Right lobe of liver (tissue), 6 donors: ENCODE data around the gene CYP11A1. TPM values are rescaled to one million over a fixed set of nuclear protein-coding genes. Genes with fewer than 3 reads are reported as not detected.

Source experiments
- ATAC-seq, 4 donors: fragments of 200-7000 bp; cut with Tn5 transposase; one replicate each; pipeline ENCODE4 v1.9.1; 2020; ENCODE audit warnings: mild to moderate bottlenecking in 4 of 4, moderate library complexity in 4 of 4
- DNase-seq, 3 donors: peaks; one replicate each; pipeline ENCODE4 v3.0.0-alpha.2; 2020
- H3K27ac ChIP-seq, 3 donors: fragments of 200-600 bp; one replicate each; pipeline ENCODE4 v1.8.0; 2022
- H3K27me3 ChIP-seq, 2 donors: fragments of 200-600 bp; one replicate each; pipeline ENCODE4 v1.8.0; 2022
- H3K36me3 ChIP-seq, 4 donors: fragments of 200-600 bp; sonication (generic) in 1 of 4; one replicate each; pipeline versions ENCODE4 v1.5.1 to v1.8.0; 2017 to 2022; ENCODE audit warnings: control low read depth in 1 of 4
- H3K4me1 ChIP-seq, 4 donors: fragments of 200-600 bp; sonication (generic) in 1 of 4; one replicate each; pipeline versions ENCODE4 v1.5.1 to v1.8.0; 2017 to 2022; ENCODE audit warnings: control low read depth in 1 of 4
- H3K4me3 ChIP-seq, 3 donors: fragments of 200-600 bp; one replicate each; pipeline ENCODE4 v1.8.0; 2022
- H3K9me3 ChIP-seq, 4 donors: fragments of 200-600 bp; sonication (generic) in 1 of 4; one replicate each; pipeline versions ENCODE4 v1.5.1 to v1.8.0; 2017 to 2022; ENCODE audit warnings: control low read depth in 1 of 4
- POLR2A ChIP-seq: fragments of 450-650 bp; IDR thresholded peaks from one replicate; pipeline ENCODE4 v1.6.1; 2017; ENCODE audit warnings: antibody characterized with exemption, mild to moderate bottlenecking
- WGBS: methylation state at CpG from one replicate; pipeline ENCODE4 v1.1.6; 2018; ENCODE audit warnings: low coverage, low lambda C conversion rate; ENCODE audit not compliant: insufficient coverage; ENCODE audit errors: missing lambda C conversion rate; 5-methylcytosine and 5-hydroxymethylcytosine counted together
- intact Hi-C, 2 donors: fragments of 100-400 bp; cut with DNase I; formaldehyde crosslinking; loops; one replicate each; pipeline versions ENCODE4 v1.11.2 to v1.14.1; 2022
- total RNA-seq, 6 experiments: library from RNA; depleted of rRNA in 2 of 6; stranded (reverse); fragments of >200 nt in 2 of 6; fragmentation: NEBNext Ultra II Directional in 3 of 6; extraction: Animal tissue kit (Norgen Biotek cat#: 25700) in 3 of 6; gene quantifications; one replicate each; pipeline versions ENCODE4 v1.1.0 to v1.2.4, GENCODE V29; 2016 to 2023
- TF ChIP-seq, protein P1 (sequence below), 4 donors: fragments of 200-600 bp in 3 of 4; fragments of 450-650 bp in 1 of 4; IDR thresholded peaks; one replicate each; pipeline versions ENCODE4 v1.5.1 to v1.8.0; 2016 to 2022; ENCODE audit warnings: antibody characterized with exemption in 4 of 4, mild to moderate bottlenecking in 2 of 4
- donor health status: DM: no; HTN: yes; CAD: no.
- donor health status: DM: no; HTN: no; CAD: no.
- donor health status: DM: no; HTN: no; CAD: no.
- donor health status: DM: no; HTN: yes; CAD: no.
- donor health status: DM: no; HTN: yes; CAD: no.

CYP11A1 gene
- total RNA-seq, 6 experiments from 2014 or later = 2.5 to 6.4 (median 2.8) TPM

DNA sequence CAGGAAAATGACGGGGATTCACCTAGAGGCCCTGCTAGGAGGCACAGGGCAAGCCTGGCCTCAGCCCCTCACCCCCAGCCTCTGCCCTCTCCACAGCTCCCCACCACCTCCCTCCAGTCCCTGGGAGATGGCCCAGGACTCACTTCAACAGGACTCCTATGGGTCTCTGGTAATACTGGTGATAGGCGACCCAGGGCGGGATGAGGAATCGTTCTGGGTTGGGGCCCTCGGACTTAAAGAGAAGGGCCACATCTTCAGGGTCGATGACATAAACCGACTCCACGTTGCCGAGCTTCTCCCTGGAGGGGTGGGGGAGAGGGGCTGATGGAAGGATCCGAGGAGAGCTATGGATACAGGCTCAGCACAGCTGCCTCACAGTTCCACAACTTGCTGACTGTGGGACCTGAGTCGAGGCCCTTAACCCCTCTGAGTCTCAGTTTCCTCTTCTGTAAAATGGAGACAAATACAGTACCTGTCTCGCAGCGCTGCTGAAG is 19.6 kb downstream of the CYP11A1 start:
- no peak for ATAC-seq
- WGBS = 84% methylated on average over 7 of the region's 13 CpGs
- H3K27ac ChIP-seq = no peak overlapping the region
- intact Hi-C loops = no loop called here
- no peak overlapping the region for H3K4me3 ChIP-seq
- no peak for DNase-seq
- TF ChIP-seq, protein P1, sequence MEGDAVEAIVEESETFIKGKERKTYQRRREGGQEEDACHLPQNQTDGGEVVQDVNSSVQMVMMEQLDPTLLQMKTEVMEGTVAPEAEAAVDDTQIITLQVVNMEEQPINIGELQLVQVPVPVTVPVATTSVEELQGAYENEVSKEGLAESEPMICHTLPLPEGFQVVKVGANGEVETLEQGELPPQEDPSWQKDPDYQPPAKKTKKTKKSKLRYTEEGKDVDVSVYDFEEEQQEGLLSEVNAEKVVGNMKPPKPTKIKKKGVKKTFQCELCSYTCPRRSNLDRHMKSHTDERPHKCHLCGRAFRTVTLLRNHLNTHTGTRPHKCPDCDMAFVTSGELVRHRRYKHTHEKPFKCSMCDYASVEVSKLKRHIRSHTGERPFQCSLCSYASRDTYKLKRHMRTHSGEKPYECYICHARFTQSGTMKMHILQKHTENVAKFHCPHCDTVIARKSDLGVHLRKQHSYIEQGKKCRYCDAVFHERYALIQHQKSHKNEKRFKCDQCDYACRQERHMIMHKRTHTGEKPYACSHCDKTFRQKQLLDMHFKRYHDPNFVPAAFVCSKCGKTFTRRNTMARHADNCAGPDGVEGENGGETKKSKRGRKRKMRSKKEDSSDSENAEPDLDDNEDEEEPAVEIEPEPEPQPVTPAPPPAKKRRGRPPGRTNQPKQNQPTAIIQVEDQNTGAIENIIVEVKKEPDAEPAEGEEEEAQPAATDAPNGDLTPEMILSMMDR (IDR thresholded peaks at IDR 0.05) = no peak
- no peaks in the 10 kb centered on the region for H3K9me3 ChIP-seq
- H3K27me3 ChIP-seq = no peaks in the 10 kb centered on the region
- no peaks in the 10 kb centered on the region for H3K36me3 ChIP-seq
- H3K4me1 ChIP-seq = no peaks in the 10 kb centered on the region

DNA sequence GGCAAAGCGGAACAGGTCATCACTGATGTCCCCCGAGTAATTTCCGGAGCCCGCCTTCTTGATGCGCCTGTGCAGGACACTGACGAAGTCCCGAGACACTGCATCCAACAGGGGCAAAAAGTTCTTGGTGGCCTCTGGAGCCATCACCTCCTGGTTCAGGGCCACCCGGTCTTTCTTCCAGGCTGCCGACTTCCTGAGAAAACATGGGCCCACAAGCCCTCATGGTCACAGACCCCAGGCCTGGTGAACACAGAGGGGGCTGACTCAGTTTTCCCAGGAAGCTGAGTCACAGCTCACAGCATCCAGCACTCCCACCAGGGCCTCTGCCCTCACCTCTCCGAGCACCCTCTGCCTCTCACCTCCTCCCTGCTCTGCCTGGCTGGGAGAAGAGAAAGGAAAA is 22.4 kb downstream of the CYP11A1 start:
- no peak overlapping the region for H3K4me3 ChIP-seq
- H3K36me3 ChIP-seq = no peaks in the 10 kb centered on the region
- H3K9me3 ChIP-seq = no peaks in the 10 kb centered on the region
- H3K27ac ChIP-seq = no peak overlapping the region
- no peaks in the 10 kb centered on the region for H3K4me1 ChIP-seq
- ATAC-seq (no peak), DNase-seq (no peak)
- no peaks in the 10 kb centered on the region for H3K27me3 ChIP-seq
- 83% methylated on average over 2 of the region's 10 CpGs for WGBS
- TF ChIP-seq, protein P1 (IDR thresholded peaks at IDR 0.05) = no peak
- intact Hi-C loops = no loop called here

DNA sequence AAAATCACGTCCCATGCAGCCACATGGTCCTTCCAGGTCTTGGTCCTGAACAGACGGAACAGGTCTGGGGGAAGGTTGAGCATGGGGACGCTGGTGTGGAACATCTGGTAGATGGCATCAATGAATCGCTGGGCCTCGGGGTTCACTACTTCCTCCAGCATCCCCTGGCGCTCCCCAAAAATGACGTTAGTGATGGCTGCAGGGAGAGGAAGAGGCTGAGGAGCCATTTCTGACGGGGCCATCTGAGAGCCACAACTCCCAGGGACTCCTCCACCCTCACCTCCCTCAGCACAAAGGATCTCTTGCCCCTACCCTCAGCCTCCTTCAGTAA is 23.7 kb downstream of the CYP11A1 start:
- Histone ChIP-seq H3K4me1 (no peaks in the 10 kb centered on the region), H3K9me3 (no peaks in the 10 kb centered on the region), H3K4me3 (no peak overlapping the region), H3K27ac (no peak overlapping the region), H3K36me3 (no peaks in the 10 kb centered on the region), H3K27me3 (no peaks in the 10 kb centered on the region)
- TF ChIP-seq, protein P1 (IDR thresholded peaks at IDR 0.05) = no peak
- no peak for TF ChIP-seq POLR2A
- 86% methylated on average over 1 of the region's 8 CpGs for WGBS
- ATAC-seq (no peak), DNase-seq (no peak)
- intact Hi-C loops = no loop called here

- no peak overlapping the region for H3K4me3 ChIP-seq
- no peak for TF ChIP-seq POLR2A
- no peak for DNase-seq
- H3K27ac ChIP-seq = no peak overlapping the region
- H3K27me3 ChIP-seq = no peaks in the 10 kb centered on the region
- H3K4me1 ChIP-seq = no peaks in the 10 kb centered on the region
- H3K36me3 ChIP-seq = no peaks in the 10 kb centered on the region
- intact Hi-C loops = no loop called here
- ATAC-seq = no peak
- 88% methylated on average over 6 of the region's 14 CpGs for WGBS
- no peaks in the 10 kb centered on the region for H3K9me3 ChIP-seq
Observed at GRCh38 chr15:74343127-74343796, 24.2 kb downstream of the CYP11A1 start.

DNA sequence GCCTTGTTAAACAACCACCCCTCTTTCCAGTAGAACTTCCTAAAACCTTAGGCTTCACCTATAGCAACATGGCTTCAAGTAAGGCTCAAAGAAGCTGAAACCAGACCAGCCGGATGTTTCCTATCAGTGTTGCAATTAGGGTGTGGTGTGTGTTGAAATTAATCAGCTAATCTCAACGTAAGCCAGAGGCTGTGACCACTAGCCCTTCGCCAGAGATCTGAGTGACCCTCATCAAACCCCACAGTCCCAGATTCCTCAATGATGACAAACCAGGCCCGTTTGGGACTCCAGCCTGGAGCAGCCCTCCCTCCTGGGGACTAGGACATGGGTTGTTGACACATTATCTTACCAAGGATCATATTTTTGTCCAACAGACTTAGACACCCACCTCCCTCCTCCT is 27.3 kb downstream of the CYP11A1 start:
- H3K36me3 ChIP-seq = no peaks in the 10 kb centered on the region
- ATAC-seq = no peak
- no peaks in the 10 kb centered on the region for H3K4me1 ChIP-seq
- H3K9me3 ChIP-seq = no peaks in the 10 kb centered on the region
- H3K27ac ChIP-seq = no peak overlapping the region
- 15% methylated on average over 3 of the region's 4 CpGs for WGBS
- H3K4me3 ChIP-seq = no peak overlapping the region
- DNase-seq = no peak
- TF ChIP-seq, protein P1 (IDR thresholded peaks at IDR 0.05) = no peak
- no peaks in the 10 kb centered on the region for H3K27me3 ChIP-seq
- intact Hi-C loops = no loop called here
